NCI-H460 (cell line): ENCODE measurements around the gene PPP2R3B. TPM values are rescaled to one million over a fixed set of nuclear protein-coding genes. Genes with fewer than 3 reads are reported as not detected.
"Not testable (repeated sequence)": the region's sequence is repeated elsewhere in the genome, so short reads cannot be mapped to it uniquely, and the experiment has no call there.

Experiments
- DNase-seq: peaks from one replicate; pipeline ENCODE4 v3.0.0-alpha.2; 2016; ENCODE audit warnings: low read depth; ENCODE audit errors: extremely low read depth
- total RNA-seq: library from RNA; depleted of rRNA; stranded (reverse); fragments of >200 nt; shearing (Covaris generic); gene quantifications from 2 replicates; pipeline ENCODE4 v1.2.3, GENCODE V29; 2014

The PPP2R3B gene
- total RNA-seq, 1 experiment from 2014 or later: 38.1 TPM

- no peak for DNase-seq
Measured at GRCh38 chrX:329291-329910, 57.3 kb downstream of the PPP2R3B start.

GRCh38 chrX:327660-328126, 59.0 kb downstream of the PPP2R3B start:
- no peak for DNase-seq

GRCh38 chrX:324664-325063, 62.0 kb downstream of the PPP2R3B start:
- not testable (repeated sequence) for DNase-seq

GRCh38 chrX:323721-324628, 62.7 kb downstream of the PPP2R3B start:
- peak; percentile 69 for DNase-seq

- no peak for DNase-seq
Measured at GRCh38 chrX:320126-320783, 66.5 kb downstream of the PPP2R3B start.

- no peak for DNase-seq
Measured at GRCh38 chrX:319579-320125, 67.1 kb downstream of the PPP2R3B start.

- DNase-seq: peak; percentile 100
Measured at GRCh38 chrX:318739-319578, 67.7 kb downstream of the PPP2R3B start, which contains the start of gene GTPBP6. Gene GTPBP6 (minus strand): TSS chrX:318796. CDS start chrX:318787, 9 bp downstream.

- DNase-seq: peak; percentile 100
Measured at GRCh38 chrX:318068-318738, 68.5 kb downstream of the PPP2R3B start.

GRCh38 chrX:317424-318067, 69.2 kb downstream of the PPP2R3B start:
- no peak for DNase-seq

GRCh38 chrX:316351-317325, 70.1 kb downstream of the PPP2R3B start:
- DNase-seq: no peak

GRCh38 chrX:314781-315595, 71.7 kb downstream of the PPP2R3B start:
- no peak for DNase-seq

GRCh38 chrX:314049-314448, 72.7 kb downstream of the PPP2R3B start:
- no peak for DNase-seq

- DNase-seq: no peak
Measured at GRCh38 chrX:313546-313945, 73.2 kb downstream of the PPP2R3B start.

- no peak for DNase-seq
Measured at GRCh38 chrX:312621-313331, 73.9 kb downstream of the PPP2R3B start.

GRCh38 chrX:311156-312129, 75.3 kb downstream of the PPP2R3B start:
- no peak for DNase-seq
